GOT3 (cell line): ENCODE results near the gene SLC22A7.

Experiments
- DNase-seq: peaks from one replicate; lab custom pipeline; 2025; ENCODE audit warnings: mixed read lengths; lab: John Stamatoyannopoulos, UW

The SLC22A7 gene

DNA sequence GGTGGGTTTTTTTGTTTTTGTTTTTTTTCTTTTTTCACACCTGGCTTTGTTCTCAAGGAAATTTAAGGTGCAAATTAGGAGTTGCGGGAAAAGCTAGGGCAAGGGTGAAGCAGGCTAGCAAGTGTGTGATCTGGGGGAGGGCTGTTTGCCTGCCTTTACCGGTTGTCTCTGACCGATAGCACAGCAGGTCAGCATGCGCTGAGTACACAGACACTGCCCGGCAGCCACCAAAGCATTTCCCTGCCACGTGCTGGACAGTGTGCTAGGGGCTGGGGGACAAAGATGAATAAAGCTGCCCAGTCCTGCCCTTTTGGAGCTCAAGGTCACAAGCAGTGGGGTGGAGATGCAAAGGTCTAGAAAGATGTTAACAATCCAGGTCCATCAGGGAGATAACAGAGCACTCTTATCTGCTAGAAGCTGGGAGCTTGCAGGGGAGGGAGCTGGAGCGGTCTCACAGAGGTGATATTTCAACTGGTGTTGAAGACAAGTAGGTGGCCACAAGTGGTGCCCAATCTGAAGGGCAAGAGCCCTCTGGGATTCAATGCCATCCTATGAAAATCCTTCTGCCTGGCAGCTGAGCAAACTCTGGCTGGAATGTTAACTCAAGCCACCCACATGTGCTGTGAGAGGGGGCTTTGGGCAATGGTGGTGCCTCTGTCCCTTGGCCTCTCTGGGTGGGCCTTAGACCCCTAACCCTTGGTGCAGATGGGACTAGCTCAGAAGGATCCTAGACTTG, 30.3 kb upstream of the SLC22A7 start:
- no peak for DNase-seq

DNA sequence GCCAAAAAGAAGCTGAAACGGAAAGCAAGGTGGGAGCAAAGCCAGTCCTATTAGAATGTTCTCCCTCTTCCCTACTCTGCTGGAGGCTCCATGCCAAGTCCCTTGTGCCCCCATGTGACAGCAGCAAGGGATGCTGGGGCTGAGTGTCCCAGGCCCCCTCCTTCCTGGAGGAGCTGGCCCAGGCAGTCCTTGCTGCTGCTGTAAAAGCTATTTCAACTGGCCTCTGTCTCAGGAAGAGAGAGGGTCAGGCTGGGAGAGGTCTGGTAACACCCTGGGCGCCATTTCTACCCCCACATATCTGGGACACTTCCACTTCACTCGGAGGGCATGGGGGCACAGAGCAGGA, 29.7 kb upstream of the SLC22A7 start:
- DNase-seq, result no peak

DNA sequence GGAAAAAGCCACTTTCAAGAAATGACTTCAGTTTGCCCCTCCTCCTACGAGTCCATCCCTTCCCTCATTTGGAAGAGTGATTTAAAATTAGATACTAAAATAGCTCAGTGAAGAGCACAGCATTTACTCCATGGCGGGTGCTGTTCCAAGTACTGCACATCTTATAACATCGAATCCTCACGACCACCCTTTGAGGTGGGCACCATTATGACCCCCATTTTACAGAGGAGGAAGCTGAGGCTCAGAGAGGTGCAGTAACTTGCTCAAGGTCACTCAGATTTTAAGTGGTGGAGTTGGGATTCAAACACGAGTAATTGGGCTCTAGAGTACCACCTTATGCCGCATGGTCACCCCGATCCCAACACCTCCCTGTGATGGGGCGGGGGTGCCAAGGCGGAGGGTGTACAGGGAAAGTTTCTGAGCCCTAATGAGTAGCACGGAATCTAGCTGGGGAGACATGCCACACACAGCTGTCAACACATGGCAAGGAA, 29.2 kb upstream of the SLC22A7 start:
- no peak for DNase-seq

DNA sequence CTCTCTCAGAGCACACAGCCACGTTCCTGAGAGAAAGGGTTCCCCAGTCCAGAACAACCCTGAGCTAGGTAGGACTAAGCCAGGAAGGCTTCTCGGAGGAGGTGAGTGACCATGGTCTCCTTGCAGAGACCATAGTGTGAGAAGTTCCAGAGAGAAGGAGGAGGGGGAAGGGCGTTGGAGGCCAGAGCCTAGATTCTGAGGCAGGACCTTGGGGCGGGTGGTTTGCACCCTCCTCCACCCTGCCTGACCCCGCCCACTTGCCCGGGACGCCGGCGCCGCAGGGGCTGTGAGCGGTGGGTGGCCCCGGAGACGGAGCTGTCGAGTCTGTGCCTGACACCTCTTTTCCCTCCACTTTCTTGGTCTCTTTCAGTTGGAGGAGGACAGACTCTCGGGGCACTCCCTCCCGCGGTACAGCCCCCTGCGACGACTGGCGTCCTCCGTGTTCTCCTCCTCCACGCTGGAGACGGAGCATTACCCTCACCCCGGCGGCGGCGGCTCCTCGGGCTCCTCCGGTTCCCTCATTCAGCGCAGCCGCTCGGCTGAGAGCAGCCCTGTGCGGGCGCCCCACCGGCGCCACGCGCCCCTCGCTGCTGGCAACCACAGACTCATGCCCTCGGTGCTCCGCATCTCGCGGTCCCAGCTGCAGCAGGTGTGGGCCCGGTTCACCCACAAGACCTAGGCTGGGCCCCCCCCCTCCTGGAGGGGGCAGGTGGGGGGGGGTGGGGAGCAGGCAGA, 28.6 kb upstream of the SLC22A7 start:
- DNase-seq, result no peak

DNA sequence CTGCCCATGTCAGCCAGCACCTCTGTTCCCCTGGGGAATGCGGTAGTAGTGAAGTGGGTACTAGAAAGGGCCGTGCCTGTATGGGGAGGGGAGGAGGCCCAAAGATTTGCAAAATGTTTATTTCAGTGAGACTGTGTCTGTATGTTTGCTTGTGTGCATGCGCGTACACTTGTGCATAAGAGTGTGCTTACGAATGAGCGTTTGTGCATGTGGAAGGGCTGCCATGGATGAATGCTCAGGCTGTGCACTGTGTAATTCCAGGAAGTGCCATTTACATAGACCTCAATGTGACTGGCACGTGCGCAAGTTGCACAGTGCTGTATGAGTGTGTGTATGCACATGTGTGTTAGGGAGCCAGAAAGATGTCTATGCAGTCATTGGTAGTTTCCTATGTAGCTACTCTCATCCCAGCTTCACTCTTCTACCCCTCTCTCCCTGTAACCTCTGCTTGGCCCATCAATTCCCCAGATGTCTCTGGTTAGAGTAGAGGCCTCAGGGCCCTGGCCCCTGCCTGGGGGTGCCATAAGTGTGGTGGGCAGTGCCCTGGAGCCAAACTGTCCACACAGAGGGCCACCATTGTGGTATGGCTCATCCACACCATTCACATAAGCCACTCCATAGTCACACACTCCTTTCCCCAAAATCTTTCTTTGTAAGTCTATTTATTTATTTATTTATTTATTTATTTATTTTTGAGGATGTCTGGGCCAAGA, 26.8 kb upstream of the SLC22A7 start:
- DNase-seq, result no peak

DNA sequence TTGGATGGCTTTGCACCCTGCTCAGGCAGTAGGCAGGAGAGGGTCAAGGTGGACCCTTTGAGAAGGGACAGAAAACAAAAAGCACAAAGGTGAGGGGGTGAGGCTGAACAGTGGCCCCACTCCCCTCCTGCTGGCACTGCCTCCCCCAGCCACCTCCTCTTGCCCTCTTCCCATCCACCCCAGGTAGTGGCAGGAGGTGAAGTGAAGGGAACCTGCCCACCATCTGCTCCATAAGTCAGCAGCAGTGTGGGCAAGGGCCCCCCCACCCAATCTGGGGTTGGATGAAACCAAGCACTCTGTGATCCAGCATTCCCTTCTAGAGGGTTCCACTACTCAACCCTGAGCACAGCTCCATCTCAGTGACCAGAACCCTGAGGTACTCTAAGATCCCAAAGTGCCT, 26.1 kb upstream of the SLC22A7 start:
- no peak for DNase-seq

- no peak for DNase-seq
Observed at GRCh38 chr6:43273707-43274106, 24.4 kb upstream of the SLC22A7 start.

DNA sequence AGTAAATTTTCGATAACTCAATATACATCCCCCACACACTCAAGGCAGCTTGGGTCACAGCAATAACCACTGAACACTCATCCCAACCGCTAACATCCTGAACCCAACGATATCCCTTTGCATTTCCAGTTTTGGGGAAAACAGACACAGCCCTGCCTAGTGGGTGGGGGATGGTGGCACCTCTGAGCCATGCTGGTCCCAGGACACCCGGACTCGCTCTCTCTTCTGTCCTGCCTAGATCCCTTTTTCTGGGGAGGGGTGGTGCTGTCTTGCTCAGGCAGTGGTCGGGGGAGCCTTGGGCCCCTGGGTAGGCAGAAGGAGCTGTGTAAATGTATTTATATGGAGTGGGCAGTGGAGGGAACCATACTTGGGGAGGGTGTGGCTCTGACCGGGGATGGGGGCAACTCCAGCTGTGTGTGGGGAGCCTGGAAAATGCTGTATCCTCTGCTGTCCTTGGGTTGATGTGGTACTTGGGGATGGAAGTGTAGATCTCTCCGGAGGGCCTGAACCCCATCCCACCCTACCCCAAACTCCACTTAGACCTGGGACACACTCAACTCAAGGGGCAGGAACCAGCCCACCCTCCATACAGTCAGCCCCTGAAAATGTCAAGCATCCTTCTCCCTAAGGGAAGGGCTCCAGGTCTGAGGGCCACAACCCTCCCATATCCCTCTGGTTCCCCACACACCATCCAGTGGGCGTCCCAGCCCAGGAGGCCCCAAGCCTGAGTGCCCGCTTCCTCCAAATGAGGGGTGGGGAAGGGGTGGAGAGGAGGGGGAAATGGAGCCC, 23.7 kb upstream of the SLC22A7 start:
- DNase-seq, result no peak

GRCh38 chr6:43274916-43275597, 23.0 kb upstream of the SLC22A7 start:
- DNase-seq, result no peak

GRCh38 chr6:43275801-43276576, 22.1 kb upstream of the SLC22A7 start:
- no peak for DNase-seq

DNA sequence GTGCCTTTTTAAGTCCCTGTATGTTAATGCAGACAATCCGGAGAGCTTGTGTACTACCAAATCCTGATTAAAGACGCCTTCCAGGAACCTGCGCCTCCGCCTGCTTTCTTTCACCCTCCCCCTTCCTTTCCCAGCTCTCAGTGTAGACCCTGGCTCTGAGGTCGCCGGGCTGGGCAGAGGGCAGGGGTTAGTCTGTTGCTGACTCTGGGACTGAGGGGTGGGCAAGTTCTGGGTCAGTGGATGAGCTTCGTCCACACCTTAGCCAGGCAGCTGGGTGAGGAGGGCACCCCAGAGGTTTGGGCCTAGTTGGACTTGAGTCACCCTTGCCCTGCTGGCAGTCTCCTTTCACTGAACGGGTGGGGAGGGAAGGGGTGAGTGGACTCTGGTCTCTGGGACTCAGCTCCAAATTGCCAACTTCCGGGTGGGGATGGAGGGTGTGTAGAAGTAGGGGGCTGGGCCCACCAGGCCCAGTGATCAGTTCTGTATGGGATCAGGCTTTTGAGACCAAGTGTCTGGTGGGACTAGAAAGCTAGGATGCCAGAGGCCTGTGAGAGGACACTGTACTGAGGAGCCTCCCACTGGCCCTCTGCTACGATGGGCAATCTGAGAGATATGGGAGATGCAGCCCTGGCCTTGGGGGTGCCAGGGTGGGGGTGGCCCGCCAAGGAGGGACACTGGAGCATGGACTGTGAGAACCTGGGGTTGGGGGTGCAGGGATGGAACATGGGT, 21.3 kb upstream of the SLC22A7 start:
- DNase-seq, result no peak

DNA sequence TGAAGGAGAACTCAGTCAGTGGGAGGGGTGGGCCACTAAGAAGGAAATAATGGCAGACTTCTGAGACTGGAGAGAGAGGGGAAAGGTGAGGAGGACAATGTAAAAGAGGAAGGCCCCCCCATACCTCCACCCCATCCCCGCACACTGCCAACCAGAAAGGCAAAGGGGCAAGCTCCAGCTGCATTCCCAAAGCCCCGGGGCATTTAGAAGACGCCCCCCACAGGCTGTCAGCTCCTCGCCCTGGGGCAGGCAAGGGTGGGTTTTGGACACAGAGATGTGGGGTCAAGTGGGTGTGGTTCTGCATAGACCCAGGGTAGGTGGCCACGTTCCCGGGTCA, 20.8 kb upstream of the SLC22A7 start:
- no peak for DNase-seq

GRCh38 chr6:43277643-43278523, 20.2 kb upstream of the SLC22A7 start:
- DNase-seq, result no peak

DNA sequence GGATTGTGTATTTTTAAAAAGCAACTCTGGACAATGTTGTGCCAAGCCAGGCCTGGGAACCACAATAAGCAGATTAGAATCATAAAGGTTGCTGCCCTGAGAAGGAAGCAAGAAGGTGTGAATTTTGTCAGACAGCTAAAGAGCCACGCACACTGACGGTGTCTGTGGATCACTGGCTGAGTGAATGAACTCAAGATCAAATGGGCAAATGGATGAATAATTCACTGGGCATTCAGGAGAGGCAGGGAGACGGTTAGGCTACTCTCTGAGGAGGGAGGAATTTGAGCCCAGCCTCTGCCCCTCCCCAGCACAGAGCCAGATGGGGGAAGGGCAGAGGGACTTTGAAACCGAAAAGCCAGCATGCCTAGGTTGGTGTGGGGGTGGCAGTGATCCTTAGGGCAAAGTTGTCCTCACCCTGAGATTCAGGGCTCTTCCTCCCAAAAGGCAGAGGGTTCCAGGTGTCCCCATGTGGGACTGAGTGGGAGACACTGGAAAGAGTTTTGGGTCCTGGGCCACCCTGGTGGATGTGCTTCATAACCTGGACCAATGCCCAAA, 19.5 kb upstream of the SLC22A7 start:
- DNase-seq, result no peak

GRCh38 chr6:43280234-43280633, 17.8 kb upstream of the SLC22A7 start:
- no peak for DNase-seq

DNA sequence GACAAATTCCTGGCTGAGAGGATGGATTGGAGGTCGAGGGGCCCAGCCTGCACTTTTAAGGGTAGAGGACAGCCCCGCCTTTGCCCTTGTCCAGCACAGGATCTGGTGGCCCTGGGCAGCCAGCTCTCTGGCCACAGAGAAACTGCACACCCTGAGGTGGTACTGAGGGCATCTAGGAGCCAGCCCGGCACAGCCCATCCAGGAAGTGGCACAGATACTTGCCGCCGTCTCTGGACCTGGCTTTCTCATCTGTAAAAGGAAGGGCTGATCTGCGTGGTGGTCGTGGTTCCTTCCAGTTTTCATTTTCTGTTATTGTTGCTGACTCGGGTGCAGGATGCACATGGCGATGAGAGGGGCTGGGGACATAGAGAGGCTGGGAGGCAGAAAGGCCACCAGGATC, 16.0 kb upstream of the SLC22A7 start:
- DNase-seq, result no peak

GRCh38 chr6:43282636-43283513, 15.2 kb upstream of the SLC22A7 start:
- no peak for DNase-seq

DNA sequence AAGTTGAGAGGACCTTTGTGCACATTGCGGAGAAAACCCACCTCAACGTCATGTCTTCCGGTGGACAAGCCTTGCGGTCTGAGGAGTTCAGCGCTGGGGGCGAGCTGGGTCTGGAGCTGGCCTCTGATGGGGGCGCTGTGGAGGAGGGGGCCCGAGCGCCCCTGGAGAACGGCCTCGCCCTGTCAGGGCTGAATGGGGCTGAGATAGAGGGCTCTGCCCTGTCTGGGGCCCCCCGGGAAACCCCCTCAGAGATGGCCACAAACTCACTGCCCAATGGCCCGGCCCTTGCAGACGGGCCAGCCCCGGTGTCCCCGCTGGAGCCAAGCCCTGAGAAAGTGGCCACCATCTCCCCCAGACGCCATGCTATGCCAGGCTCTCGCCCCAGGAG, 14.6 kb upstream of the SLC22A7 start:
- no peak for DNase-seq
